Kidney (tissue), 14 donors: ENCODE measurements around the gene ZNF446. TPM values are rescaled to one million over a fixed set of nuclear protein-coding genes. Genes with fewer than 3 reads are reported as not detected.
"Not testable (repeated sequence)": the region's sequence is repeated elsewhere in the genome, so short reads cannot be mapped to it uniquely, and the experiment has no call there.

Source experiments
- DNase-seq, 5 donors: peaks; one replicate each; pipeline ENCODE4 v3.0.0-alpha.2; 2013 to 2020
- FAIRE-seq: peaks from 2 replicates; lab custom pipeline; 2012; peaks lifted over from hg19 to GRCh38; lab: Jason Lieb, UNC
- H3K27ac ChIP-seq, 2 donors: one replicate each; pipeline ENCODE4 v1.7.0; 2013; ENCODE audit warnings: low read depth in 2 of 2, low read length in 2 of 2, inconsistent platforms in 1 of 2
- H3K27me3 ChIP-seq: one replicate; pipeline ENCODE4 v1.7.1; 2013; ENCODE audit warnings: low read length, inconsistent platforms; ENCODE audit not compliant: control insufficient read depth, insufficient read depth
- H3K36me3 ChIP-seq, 3 donors: one replicate each; pipeline versions ENCODE4 v1.7.0 to v1.7.1; 2013; ENCODE audit warnings: low read length in 3 of 3, control low read depth in 1 of 3, inconsistent platforms in 1 of 3; ENCODE audit not compliant: insufficient read depth in 3 of 3, control insufficient read depth in 2 of 3
- H3K4me1 ChIP-seq, 3 donors: one replicate each; pipeline versions ENCODE4 v1.7.0 to v1.7.1; 2013; ENCODE audit warnings: low read length in 3 of 3, inconsistent platforms in 1 of 3, low read depth in 1 of 3; ENCODE audit not compliant: control insufficient read depth in 2 of 3, insufficient read depth in 2 of 3
- H3K4me3 ChIP-seq, 3 donors: one replicate each; pipeline versions ENCODE4 v1.7.0 to v1.8.1; 2013; ENCODE audit warnings: low read length in 3 of 3, control low read depth in 1 of 3, inconsistent platforms in 1 of 3
- H3K9ac ChIP-seq, 3 donors: one replicate each; pipeline versions ENCODE4 v1.7.0 to v1.7.1; 2013; ENCODE audit warnings: low read length in 3 of 3, control low read depth in 1 of 3, inconsistent platforms in 1 of 3
- H3K9me3 ChIP-seq, 3 donors: one replicate each; pipeline versions ENCODE4 v1.7.0 to v1.7.1; 2013; ENCODE audit warnings: low read length in 3 of 3, control low read depth in 1 of 3, inconsistent platforms in 1 of 3; ENCODE audit not compliant: control insufficient read depth in 2 of 3, insufficient read depth in 1 of 3
- CTCF ChIP-seq: IDR thresholded peaks from 3 replicates; pipeline ENCODE4 v1.5.1; 2012; ENCODE audit warnings: mild to moderate bottlenecking, moderate library complexity, borderline replicate concordance; ENCODE audit not compliant: insufficient read depth; ENCODE audit errors: extremely low read depth
- intact Hi-C: fragments of 100-400 bp; cut with DNase I; formaldehyde crosslinking; loops from one replicate; pipeline ENCODE4 v1.11.1; 2022
- polyA plus RNA-seq: library from polyadenylated mRNA; stranded (reverse); fragments of 350-450 nt; fragmentation: Illumina TruSeq; extraction: RNeasy Lipid Tissue Mini Kit (QIAGEN cat#74804); gene quantifications from one replicate; pipeline ENCODE4 v1.2.3, GENCODE V29; 2014; ENCODE audit warnings: low read depth, low replicate concordance; ENCODE audit not compliant: insufficient read depth
- total RNA-seq: library from RNA; stranded (reverse); fragmentation: NEBNext Ultra II Directional; extraction: Animal tissue kit (Norgen Biotek cat#: 25700); gene quantifications from one replicate; pipeline ENCODE4 v1.2.1, GENCODE V29; 2021
- donor health status: control.
- donor health status: control.
- donor health status: control.
- donor health status: control.
- donor health status: control.
- donor health status: DM: yes; HTN: yes; CAD: no.
- donor health status: Normal renal cell carcinoma (clear cell type).

Gene ZNF446
- total and polyA plus RNA-seq, 2 donors from 2014 or later, result 12.6 to 13.3 TPM

GRCh38 chr19:58469241-58470013 is 6.7 kb upstream of the ZNF446 start:
- no peaks in the 10 kb centered on the region for H3K27me3 ChIP-seq
- H3K4me1 ChIP-seq, result peaks cover 0 to 9% (median 0%) of the 10 kb centered on the region in 3 donors
- no peak overlapping the region for H3K9ac ChIP-seq
- peaks cover 0 to 7% (median 4%) of the 10 kb centered on the region in 3 donors for H3K36me3 ChIP-seq
- no peaks in the 10 kb centered on the region for H3K9me3 ChIP-seq
- H3K27ac ChIP-seq, result no peak overlapping the region
- H3K4me3 ChIP-seq, result no peak overlapping the region
- no peak for DNase-seq
- intact Hi-C loops, result no loop called here
- no peak for FAIRE-seq
- TF ChIP-seq CTCF, result no peak

- H3K36me3 ChIP-seq, H3K9me3 ChIP-seq, H3K27ac ChIP-seq, intact Hi-C loops, H3K4me3 ChIP-seq, FAIRE-seq, DNase-seq, H3K9ac ChIP-seq, H3K27me3 ChIP-seq: not testable (repeated sequence)
- H3K4me1 ChIP-seq, result peaks cover 0 to 15% (median 8%) of the 10 kb centered on the region in 3 donors
These were observed 5.2 kb upstream of the ZNF446 start for GRCh38 chr19:58470837-58471543.

GRCh38 chr19:58471736-58472135 is 4.4 kb upstream of the ZNF446 start:
- DNase-seq (no peak), FAIRE-seq (no peak)
- peaks cover 0 to 7% (median 4%) of the 10 kb centered on the region in 3 donors for H3K36me3 ChIP-seq
- no peaks in the 10 kb centered on the region for H3K9me3 ChIP-seq
- H3K4me1 ChIP-seq, result peaks cover 0 to 12% (median 9%) of the 10 kb centered on the region in 3 donors
- no peak overlapping the region for H3K9ac ChIP-seq
- no peak overlapping the region for H3K4me3 ChIP-seq
- H3K27ac ChIP-seq, result no peak overlapping the region
- intact Hi-C loops, result no loop called here
- TF ChIP-seq CTCF, result no peak
- no peaks in the 10 kb centered on the region for H3K27me3 ChIP-seq

- DNase-seq (no peak), FAIRE-seq (no peak)
- Histone ChIP-seq H3K9ac (no peak overlapping the region), H3K36me3 (peaks cover 0 to 11% (median 5%) of the 10 kb centered on the region in 3 donors), H3K4me1 (peaks cover 0 to 12% (median 11%) of the 10 kb centered on the region in 3 donors), H3K9me3 (no peaks in the 10 kb centered on the region), H3K27me3 (no peaks in the 10 kb centered on the region), H3K4me3 (no peak overlapping the region), H3K27ac (no peak overlapping the region)
- TF ChIP-seq CTCF, result no peak
- intact Hi-C loops, result no loop called here
These were observed 2.4 kb upstream of the ZNF446 start for GRCh38 chr19:58473775-58474174.
